ENCODE measurements around the gene PAGR1.
"Not testable (repeated sequence)": the region's sequence is repeated elsewhere in the genome, so short reads cannot be mapped to it uniquely, and the experiment has no call there.

PAGR1 gene

GRCh38 chr16:29862383-29862883 is 46.5 kb downstream of the PAGR1 start:
- peak overlapping the region; percentile 91 for H3K4me3 ChIP-seq (ENCODE audit: low read depth, low read length)
- peak; percentile 35 for DNase-seq (ENCODE audit: low read depth)
- TF ChIP-seq, protein P1, sequence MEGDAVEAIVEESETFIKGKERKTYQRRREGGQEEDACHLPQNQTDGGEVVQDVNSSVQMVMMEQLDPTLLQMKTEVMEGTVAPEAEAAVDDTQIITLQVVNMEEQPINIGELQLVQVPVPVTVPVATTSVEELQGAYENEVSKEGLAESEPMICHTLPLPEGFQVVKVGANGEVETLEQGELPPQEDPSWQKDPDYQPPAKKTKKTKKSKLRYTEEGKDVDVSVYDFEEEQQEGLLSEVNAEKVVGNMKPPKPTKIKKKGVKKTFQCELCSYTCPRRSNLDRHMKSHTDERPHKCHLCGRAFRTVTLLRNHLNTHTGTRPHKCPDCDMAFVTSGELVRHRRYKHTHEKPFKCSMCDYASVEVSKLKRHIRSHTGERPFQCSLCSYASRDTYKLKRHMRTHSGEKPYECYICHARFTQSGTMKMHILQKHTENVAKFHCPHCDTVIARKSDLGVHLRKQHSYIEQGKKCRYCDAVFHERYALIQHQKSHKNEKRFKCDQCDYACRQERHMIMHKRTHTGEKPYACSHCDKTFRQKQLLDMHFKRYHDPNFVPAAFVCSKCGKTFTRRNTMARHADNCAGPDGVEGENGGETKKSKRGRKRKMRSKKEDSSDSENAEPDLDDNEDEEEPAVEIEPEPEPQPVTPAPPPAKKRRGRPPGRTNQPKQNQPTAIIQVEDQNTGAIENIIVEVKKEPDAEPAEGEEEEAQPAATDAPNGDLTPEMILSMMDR (conservative IDR thresholded peaks at IDR 0.05; ENCODE audit: low read depth, low read length), result peak; percentile 50

- TF ChIP-seq, protein P1 (conservative IDR thresholded peaks at IDR 0.05; ENCODE audit: low read depth, low read length), result peak; percentile 60
- peak within 1 kb of the TSS; percentile 91 for H3K4me3 ChIP-seq (ENCODE audit: low read depth, low read length)
- peak; percentile 99 for DNase-seq (ENCODE audit: low read depth)
Observed at GRCh38 chr16:29862884-29863668, 47.1 kb downstream of the PAGR1 start, which contains the start of gene CDIPT. TSS of gene CDIPT (minus strand) at chr16:29863226. CDS start at chr16:29862857, 369 bp downstream.

DNA sequence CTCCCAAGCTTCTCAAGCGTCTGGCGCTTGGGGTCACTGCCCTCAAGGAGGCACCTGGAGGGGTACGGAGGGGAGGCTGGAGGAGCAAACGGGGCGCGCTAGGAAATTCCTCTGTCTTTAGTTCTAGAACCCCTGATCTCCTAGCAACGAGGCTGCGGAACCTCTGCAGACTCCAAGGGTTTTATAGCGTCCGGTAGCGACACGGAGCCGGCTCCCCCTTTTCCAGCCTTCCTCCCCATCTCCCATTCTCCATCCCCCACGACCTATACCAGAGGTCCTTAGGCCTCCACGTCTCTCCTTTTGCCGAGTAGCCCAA is 47.7 kb downstream of the PAGR1 start:
- TF ChIP-seq, protein P1 (conservative IDR thresholded peaks at IDR 0.05; ENCODE audit: low read depth, low read length), result no peak
- H3K4me3 ChIP-seq (ENCODE audit: low read depth, low read length), result peak overlapping the region; percentile 45
- DNase-seq (ENCODE audit: low read depth), result no peak

- TF ChIP-seq, protein P1 (conservative IDR thresholded peaks at IDR 0.05; ENCODE audit: low read depth, low read length), result no peak
- DNase-seq (ENCODE audit: low read depth), result no peak
- H3K4me3 ChIP-seq (ENCODE audit: low read depth, low read length), result no peak overlapping the region
Observed at GRCh38 chr16:29864205-29864604, 48.3 kb downstream of the PAGR1 start.

GRCh38 chr16:29868396-29869009 is 52.6 kb downstream of the PAGR1 start:
- DNase-seq (ENCODE audit: low read depth), result no peak
- TF ChIP-seq, protein P1 (conservative IDR thresholded peaks at IDR 0.05; ENCODE audit: low read depth, low read length), result no peak
- no peak overlapping the region for H3K4me3 ChIP-seq (ENCODE audit: low read depth, low read length)

GRCh38 chr16:29869067-29869466 is 53.1 kb downstream of the PAGR1 start:
- not testable (repeated sequence) for H3K4me3 ChIP-seq (ENCODE audit: low read depth, low read length); DNase-seq (ENCODE audit: low read depth)
